GM18517 (cell line): ENCODE data around the gene IPO7.
A peak's percentile ranks its signal among the peaks of the same experiment; 100 is the strongest.
"Not testable (repeated sequence)": the region's sequence is repeated elsewhere in the genome, so short reads cannot be mapped to it uniquely, and the experiment has no call there.

ENCODE experiments used
- ATAC-seq: cut with Tn5 transposase; IDR thresholded peaks from one replicate; pipeline ENCODE4 v1.9.1; 2021; ENCODE audit warnings: mild to moderate bottlenecking, moderate library complexity; ENCODE audit not compliant: unreplicated experiment

IPO7 gene

DNA sequence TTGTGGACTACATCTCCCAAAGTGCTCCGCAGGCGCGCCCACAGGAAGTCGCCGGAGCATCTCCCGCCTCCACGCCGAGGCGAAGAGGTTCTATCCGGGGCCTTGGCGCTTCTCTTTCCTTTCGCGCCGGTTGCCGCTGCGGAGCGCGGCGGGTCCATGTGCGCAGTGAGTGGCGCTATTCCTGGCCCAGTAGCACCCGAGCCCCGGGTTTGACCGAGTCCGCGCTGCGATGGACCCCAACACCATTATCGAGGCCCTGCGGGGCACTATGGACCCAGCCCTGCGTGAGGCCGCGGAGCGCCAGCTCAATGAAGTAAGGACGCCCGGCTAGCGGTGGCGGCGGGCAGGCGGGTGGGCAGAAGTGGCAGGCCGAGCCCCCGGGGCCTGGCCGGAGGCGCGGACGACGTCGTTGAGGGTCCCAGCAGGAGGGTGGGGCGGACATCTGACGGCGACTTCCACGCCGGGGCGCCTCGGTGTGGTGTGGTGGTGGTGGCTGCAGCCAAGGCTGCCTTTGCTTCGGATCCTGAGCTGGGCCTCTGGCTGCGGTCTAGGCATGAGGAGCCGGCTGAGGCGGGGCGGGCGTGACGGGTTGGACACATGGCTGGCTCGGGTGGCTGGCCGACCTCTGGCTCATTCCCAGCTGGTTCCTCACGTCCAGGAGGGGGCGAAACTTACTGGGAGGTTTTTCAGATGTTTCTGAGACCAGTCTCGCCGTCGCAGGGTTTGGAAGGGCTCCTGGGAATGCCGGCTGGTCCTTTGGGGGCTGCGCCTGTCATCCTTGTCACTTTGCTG is at the start of gene IPO7:
TSS of gene IPO7 (plus strand) at position 118 of the 792 bp plus-strand sequence. CDS start at position 230, 112 bp downstream.
- ATAC-seq = peak; percentile 88

GRCh38 chr11:9341638-9342178 is 42.7 kb upstream of the IPO7 start:
- no peak for ATAC-seq

DNA sequence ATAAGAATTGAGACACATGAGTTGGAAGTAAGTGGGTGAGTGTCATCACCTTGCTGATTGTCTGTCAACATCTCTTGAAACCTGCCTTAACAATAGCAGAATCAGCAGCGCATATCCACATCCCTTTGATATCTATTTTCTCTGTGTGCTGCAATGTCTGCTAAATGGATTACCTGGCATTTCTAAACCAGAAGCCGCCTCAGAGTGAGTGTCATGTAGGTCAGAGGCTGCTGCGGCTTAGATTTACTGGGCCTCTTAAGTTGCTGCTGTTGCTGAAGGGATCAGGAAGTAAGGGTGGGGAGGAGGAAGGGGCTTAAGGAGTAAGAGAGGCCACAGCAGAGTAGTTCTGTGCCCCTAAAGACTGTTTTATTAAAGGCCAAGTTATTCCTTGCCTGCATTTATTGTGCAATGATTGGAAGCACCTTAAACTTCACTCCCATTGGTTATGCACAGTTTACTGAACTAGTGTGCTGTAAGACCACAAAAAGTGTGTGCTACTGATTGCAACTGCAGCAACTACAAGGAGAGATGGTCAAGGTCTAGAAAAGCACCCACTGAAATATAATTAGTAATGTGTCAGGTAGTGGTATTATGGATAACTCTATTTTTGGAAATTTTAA is 40.3 kb upstream of the IPO7 start:
- ATAC-seq = no peak

DNA sequence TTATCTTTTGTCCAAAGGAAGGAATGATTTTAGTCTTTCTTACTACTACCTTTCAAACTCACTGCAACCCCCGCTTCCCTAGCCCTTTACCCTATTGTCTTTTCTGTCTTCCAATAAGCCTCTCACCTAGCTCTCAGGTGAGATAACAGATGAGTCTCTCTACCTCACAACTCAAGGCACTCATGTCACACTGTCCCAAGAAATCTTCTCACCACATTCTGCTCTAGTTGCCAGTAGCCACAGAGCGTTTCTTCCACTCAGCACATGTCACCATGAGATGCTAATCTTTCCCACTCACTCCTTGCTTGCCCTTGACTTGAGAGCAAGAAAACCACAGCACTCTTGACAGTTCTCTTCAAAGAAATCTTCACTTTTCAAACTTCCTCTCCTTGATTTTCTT is 37.4 kb upstream of the IPO7 start:
- no peak for ATAC-seq

DNA sequence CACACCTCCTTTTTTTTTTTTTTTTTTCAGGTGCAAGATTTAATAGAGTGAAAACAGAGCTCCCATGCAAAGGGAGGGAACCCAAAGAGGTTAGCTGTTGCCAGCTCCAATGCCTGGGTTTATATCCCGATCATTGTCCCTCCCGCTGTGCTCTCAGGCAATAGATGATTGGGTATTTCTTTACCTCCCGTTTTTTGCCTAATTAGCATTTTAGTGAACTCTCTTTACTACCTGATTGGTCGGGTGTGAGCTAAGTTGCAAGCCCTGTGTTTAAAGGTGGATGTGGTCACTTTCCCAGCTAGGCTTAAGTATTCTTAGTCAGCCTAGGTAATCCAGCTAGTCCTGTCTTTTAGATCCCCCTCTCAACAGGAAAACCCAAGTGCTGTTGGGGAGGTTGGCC is 36.7 kb upstream of the IPO7 start:
- not testable (repeated sequence) for ATAC-seq

DNA sequence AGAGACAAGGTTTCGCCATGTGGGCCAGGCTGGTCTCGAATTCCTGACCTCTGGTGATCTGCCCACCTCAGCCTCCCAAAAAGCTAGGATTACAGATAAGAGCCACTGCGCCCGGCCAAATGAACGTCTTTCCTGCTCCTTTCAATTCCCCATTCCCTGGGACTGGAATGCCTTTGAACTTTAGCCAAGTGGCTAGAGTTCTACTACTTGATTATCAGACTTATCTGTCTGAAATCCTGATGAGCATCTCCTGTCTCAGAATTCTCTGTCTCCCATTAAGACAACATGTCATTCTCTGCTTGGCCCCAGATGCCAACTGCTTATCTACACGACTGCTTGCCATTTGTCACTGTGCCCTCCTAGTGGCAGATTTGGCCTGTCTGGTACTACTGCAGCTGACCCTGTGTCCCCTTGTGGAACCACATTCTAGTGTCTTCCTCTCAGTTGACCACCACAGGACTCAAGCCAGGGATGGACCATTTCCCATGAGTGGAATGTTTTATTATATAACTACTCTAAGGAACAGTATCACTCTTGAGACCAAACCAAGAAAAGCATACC is 33.1 kb upstream of the IPO7 start:
- no peak for ATAC-seq

- no peak for ATAC-seq
These were observed 27.4 kb upstream of the IPO7 start for GRCh38 chr11:9357041-9357440.

DNA sequence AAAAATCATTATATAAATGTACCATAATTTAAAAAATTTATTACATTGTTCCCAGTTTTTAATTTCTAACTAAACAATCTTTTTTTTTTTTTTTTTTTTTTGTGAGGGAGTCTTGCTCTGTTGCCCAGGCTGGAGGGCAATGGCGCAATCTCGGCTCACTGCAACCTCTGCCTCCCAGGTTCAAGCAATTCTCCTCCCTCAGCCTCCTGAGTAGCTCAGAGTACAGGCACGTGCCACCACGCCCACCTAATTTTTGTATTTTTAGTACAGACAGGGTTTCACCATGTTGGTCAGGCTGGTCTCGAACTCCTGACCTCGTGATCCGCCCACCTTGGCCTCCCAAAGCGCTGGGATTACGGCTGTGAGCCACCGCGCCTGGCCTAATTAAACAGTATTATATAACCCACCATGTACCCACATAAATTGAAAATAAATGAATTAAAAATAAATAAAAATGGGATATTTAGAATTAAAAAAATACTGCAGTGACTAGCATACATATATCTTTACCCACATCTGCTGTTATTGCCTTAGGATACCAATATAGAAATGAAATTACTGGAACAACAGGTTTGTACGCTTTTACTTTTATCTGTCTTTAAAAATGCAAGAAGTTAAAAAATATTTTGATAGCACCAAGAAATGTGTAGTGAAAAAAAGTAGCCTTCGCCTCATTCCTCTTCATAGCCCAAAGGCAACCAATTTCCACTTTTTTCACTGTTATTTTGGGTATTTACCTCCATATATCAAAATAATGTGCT is 23.4 kb upstream of the IPO7 start:
- ATAC-seq = not testable (repeated sequence)

GRCh38 chr11:9362393-9362863 is 22.0 kb upstream of the IPO7 start:
- no peak for ATAC-seq

DNA sequence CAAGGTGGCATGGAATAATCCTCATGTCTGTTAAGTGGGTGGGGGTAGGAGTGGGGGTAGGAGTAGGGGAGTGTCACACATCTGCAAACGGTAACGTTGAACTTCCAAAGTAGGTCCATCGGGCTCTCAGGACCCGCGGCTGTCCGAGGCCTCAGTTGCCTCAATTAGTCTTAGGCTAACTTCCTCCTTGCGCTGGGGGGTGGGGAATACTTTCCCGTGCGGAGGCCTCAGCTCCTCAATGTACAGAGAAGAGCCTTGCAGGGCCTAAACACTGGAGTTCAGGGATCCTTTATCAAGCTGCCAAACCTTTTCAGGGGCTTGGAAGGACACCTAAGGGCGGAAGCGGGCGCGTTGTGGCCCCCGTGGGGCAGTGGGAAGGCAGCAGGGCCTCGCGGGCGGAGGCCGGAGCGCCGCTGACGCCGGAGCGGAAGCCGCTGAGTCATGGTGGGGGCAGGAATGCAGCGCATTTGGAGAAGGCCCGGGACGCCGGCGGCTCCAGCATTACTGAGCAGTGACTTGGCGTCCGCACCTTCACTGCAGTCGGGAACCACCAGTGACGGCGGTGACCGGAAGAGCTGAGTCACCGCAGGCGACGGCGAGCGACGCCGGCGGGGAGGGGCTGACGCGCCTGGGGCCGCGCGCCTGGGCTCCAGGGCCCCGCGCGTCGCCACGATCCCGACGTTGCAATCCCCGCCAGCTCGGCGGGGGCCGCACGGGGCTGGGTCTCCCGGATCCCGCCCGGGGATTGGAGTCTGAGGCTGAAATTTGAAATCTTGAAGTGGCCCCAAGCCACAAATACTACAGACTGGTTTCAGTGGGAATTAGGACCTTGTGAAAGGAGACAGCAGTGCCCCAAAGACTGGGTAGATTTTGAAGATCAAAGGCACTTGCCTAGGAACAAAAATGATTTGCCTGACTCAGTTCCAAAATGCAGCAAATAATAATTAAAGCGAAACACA is 20.2 kb upstream of the IPO7 start:
- ATAC-seq = peak; percentile 91

GRCh38 chr11:9367551-9367950 is 16.9 kb upstream of the IPO7 start:
- no peak for ATAC-seq

DNA sequence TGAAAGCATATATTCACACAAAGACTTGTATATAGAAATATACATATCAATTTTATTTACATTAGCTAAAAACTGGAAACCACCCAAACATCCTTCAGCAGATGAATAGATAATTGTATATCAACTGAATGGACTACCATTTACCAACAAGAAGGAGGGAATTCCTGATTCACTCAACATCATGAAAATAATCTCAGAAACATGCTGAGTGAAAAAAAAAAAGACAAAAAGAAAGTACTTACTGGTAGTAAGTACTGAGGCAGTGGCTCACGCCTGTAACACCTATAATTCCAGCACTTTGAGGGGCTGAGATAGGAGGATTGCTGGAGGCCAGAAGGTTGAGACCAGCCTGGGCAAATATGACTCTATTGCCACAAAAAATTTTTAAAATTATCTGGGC is 7.4 kb upstream of the IPO7 start:
- no peak for ATAC-seq

DNA sequence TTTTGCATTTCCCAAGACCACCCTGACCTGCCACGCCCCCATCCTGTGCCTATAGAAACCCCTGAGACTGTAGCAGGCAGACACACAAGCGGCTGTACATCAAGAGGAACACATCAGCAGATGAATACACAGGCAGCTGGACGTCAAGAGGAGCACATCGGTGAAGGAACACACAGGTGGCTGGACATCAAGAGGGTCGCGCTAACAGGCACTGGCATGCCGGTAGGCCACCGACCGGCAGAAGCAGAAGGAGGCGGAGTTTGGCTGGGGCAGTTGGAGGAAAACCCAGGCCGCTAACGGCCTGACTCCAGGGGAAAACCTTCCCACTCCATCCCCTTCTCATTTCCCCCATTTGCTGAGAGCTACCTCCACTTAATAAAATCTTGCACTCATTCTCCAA is 5.4 kb upstream of the IPO7 start:
- no peak for ATAC-seq

DNA sequence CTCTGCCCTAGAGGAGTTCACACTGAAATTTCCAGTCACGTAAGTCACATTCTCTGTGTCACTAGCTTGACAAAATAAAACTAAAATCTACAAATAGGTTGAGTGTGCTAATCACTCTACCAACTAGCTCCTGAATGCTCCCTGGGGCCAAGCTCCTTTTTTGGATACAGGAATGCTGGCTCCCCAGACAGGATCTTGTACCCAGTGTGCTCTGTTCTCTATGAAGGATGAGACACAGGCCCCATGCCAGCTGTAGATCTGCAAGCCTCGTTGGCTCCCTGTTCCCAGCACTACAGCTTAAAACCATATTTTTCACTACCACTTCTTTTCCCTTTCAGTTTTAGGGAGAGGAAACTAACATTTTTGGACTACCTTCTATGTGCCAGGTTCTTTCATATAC is 3.7 kb upstream of the IPO7 start:
- no peak for ATAC-seq

DNA sequence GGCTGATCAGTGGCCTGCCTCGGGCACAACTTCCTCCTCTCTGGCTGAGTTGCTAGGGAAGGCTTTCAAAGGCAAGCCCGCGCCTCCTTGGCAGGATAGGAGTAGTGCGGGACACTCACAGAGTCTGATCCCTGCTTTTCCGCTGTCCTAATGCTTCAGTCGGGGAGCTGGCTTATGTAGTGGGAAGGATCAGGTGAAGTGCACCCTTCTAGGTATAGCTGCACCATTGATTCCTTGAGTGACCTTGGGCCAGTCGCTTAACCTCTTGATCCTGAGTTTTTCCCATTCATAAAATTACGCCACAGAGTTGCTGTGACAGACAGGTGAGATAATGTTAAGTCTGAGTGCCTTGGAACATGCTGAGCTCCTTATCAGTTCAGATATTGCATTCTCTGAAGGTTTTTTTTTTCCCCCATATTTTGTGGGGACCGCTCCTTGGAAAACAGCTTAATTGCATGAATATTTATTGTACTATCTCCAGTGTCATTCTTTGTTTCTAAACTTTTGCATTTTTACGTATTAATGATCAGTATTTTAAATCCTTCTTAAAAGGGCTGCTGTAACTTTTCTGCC is 961 bp downstream of the IPO7 start:
- no peak for ATAC-seq

- no peak for ATAC-seq
These were observed 1.6 kb downstream of the IPO7 start for GRCh38 chr11:9386086-9386485.

DNA sequence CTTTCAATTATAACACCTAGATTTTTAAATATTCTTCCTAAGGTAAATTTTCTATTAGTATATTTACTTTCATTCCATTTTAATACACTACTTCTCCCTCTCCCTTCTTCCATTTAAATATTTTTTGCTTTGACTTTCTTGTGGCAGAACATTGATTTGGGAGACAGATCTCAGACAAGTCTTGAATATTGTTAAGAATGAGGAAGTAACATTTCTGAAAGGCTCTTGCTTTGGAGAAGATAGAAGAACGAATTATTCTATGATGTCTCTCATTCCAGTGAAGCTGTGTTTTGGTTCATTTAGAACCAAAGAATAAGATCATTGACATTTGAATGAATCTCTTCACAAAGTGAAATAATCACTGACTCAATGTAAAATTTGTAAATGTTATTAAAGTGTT is 2.4 kb downstream of the IPO7 start:
- no peak for ATAC-seq

DNA sequence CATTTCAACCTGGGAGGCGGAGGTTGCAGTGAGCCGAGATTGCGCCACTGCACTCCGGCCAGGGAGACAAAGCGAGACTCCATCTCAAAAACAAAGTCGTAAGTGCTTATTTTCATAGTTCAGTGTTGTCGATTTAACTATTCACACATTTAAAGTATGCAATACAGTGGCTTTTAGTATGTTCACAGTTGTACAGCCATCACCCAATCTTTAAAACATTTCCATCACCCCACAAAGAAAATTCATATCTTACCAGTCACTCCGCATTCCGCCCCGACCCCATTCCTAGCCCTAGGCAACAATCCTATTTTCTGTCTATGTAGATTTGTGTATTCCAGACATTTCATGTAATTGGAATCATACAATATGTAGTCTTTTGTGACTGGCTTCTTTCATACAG is 11.9 kb downstream of the IPO7 start:
- no peak for ATAC-seq

DNA sequence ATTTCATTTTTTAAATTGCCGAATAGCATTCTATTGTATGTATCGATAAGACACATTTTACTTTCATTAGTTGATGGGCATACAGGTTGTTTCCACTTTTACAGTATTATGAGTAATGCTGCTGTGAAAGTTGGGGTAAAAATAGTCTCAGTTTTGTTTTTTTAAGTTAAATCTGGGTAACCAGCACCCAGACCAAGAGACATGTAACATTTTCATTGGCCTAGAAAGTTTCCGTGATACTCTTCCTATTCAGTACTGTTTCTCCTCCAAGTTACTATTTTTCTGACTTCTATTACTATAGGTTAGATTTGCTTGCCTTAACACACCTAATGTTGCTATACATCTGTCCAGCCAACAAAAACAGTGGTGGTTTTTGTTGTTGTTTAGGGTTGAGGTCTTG is 12.3 kb downstream of the IPO7 start:
- ATAC-seq = peak; percentile 67
